Measurements from ENCODE around the gene WDR41. TPM values are rescaled to one million over a fixed set of nuclear protein-coding genes. Genes with fewer than 3 reads are reported as not detected.

The WDR41 gene
- total RNA-seq: 10 to 100 TPM; 18.8 to 56.1 (median 33.2) TPM

- TF ChIP-seq POLR2A (IDR thresholded peaks at IDR 0.05; ENCODE audit: low read depth) (no peak), EP300 (IDR thresholded peaks at IDR 0.05) (no peak), CTCF (IDR thresholded peaks at IDR 0.05) (peak in 2 of 3 experiments; percentile 88 to 99), POLR2AphosphoS5 (IDR thresholded peaks at IDR 0.05) (peak; percentile 76 to 83)
- peaks cover 3 to 18% (median 17%) of the 10 kb centered on the region in 4 donors for H3K4me1 ChIP-seq
- H3K9me3 ChIP-seq: no peaks in the 10 kb centered on the region
- peaks cover 0 to 11% (median 3%) of the 10 kb centered on the region in 4 donors for H3K36me3 ChIP-seq
- 1% methylated on average over 28 of the region's 90 CpGs for WGBS
- intact Hi-C loops (cut with DNase I): loop anchor here (5.0 kb wide), 2 partner anchors 350 to 415 kb away; no protein-coding TSS in a partner anchor
- H3K27ac ChIP-seq (replicated peaks in 1 of 4): peak within 1 kb of the TSS; percentile 93 to 97 (median 94)
- peaks cover 0 to 4% (median 0%) of the 10 kb centered on the region in 4 donors for H3K27me3 ChIP-seq
- peak within 1 kb of the TSS; percentile 73 to 93 (median 82) for H3K4me3 ChIP-seq
- peak; percentile 98 for DNase-seq (ENCODE audit: extremely low spot score)
Measured at GRCh38 chr5:77491783-77492652, at the start of gene WDR41. TSS of gene WDR41 (minus strand) at chr5:77492316. CDS start at chr5:77492220, 96 bp downstream.

DNA sequence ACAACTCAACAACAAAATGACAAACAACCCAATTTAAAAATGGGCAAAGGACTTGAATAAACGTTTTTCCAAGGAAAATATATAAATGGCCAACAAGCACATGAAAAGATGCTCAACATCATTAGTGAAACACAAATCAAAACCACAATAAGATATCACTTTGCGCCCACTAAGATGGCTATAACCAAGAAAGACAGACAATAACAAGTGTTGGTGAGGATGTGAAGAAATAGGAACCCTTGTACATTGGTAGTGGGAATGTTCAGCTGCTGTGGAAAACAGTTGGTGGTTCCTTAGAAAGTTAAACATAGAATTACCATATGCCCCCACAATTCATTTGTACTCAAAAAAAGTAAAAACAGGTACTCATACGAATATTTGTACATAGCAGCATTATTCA is 39.2 kb upstream of the WDR41 start:
- H3K36me3 ChIP-seq: no peaks in the 10 kb centered on the region
- H3K9me3 ChIP-seq: no peaks in the 10 kb centered on the region
- no peak for DNase-seq (ENCODE audit: extremely low spot score)
- TF ChIP-seq POLR2AphosphoS5 (IDR thresholded peaks at IDR 0.05): no peak
- TF ChIP-seq POLR2A (IDR thresholded peaks at IDR 0.05; ENCODE audit: low read depth): no peak
- TF ChIP-seq CTCF (IDR thresholded peaks at IDR 0.05): no peak
- no peak for TF ChIP-seq EP300 (IDR thresholded peaks at IDR 0.05)
- no peaks in the 10 kb centered on the region for H3K27me3 ChIP-seq
- intact Hi-C loops (cut with DNase I): no loop called here
- no peak overlapping the region for H3K4me3 ChIP-seq
- H3K4me1 ChIP-seq: no peaks in the 10 kb centered on the region
- 65% methylated on average over 3 of the region's 3 CpGs for WGBS
- no peak overlapping the region for H3K27ac ChIP-seq (replicated peaks in 1 of 4)

DNA sequence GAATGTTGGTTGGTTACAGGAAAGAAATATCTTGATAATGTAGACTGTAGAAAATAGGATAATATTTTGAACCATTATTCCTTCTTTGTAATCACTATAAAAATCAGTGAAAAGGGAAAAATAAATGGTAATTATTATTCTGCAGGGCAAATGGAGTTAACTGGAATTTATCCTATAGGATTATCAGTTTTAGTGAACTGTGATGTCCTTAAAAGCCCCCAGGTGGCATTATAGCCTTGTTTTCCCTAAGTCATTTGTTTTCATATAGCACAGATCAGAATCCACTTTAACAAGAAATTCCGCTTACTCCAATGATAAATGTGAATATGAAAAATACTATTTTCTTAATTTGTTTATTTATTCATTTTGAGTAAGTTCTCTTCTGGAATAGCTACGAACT is 26.2 kb upstream of the WDR41 start:
- Histone ChIP-seq H3K9me3 (no peaks in the 10 kb centered on the region), H3K4me1 (no peaks in the 10 kb centered on the region), H3K36me3 (no peaks in the 10 kb centered on the region), H3K27me3 (no peaks in the 10 kb centered on the region), H3K27ac (replicated peaks in 1 of 4) (no peak overlapping the region), H3K4me3 (no peak overlapping the region)
- no peak for DNase-seq (ENCODE audit: extremely low spot score)
- no peak for TF ChIP-seq POLR2AphosphoS5 (IDR thresholded peaks at IDR 0.05)
- TF ChIP-seq POLR2A (IDR thresholded peaks at IDR 0.05; ENCODE audit: low read depth): no peak
- peak in 1 of 3 experiments; percentile 5 for TF ChIP-seq CTCF (IDR thresholded peaks at IDR 0.05)
- TF ChIP-seq EP300 (IDR thresholded peaks at IDR 0.05): no peak
- intact Hi-C loops (cut with DNase I): no loop called here
- 67% methylated on average over 2 of the region's 2 CpGs for WGBS

GRCh38 chr5:77514457-77514856 is 22.3 kb upstream of the WDR41 start:
- Histone ChIP-seq H3K36me3 (no peaks in the 10 kb centered on the region), H3K27ac (replicated peaks in 1 of 4) (no peak overlapping the region), H3K4me1 (no peaks in the 10 kb centered on the region), H3K9me3 (no peaks in the 10 kb centered on the region), H3K27me3 (no peaks in the 10 kb centered on the region), H3K4me3 (no peak overlapping the region)
- 94% methylated on average over 1 of the region's 1 CpG for WGBS
- intact Hi-C loops (cut with DNase I): no loop called here
- no peak for TF ChIP-seq EP300 (IDR thresholded peaks at IDR 0.05)
- TF ChIP-seq CTCF (IDR thresholded peaks at IDR 0.05): no peak
- TF ChIP-seq POLR2A (IDR thresholded peaks at IDR 0.05; ENCODE audit: low read depth): no peak
- no peak for TF ChIP-seq POLR2AphosphoS5 (IDR thresholded peaks at IDR 0.05)
- DNase-seq (ENCODE audit: extremely low spot score): no peak
